IPS DF 6.9 (cell line): ENCODE data around the gene MRAP2.
"Not testable (repeated sequence)": the region's sequence is repeated elsewhere in the genome, so short reads cannot be mapped to it uniquely, and the experiment has no call there.

Experiments
- DNase-seq: peaks from one replicate; pipeline ENCODE4 v3.0.0-alpha.2; 2013; ENCODE audit warnings: low read depth, low spot score
- H3K27ac ChIP-seq: one replicate; pipeline ENCODE4 v1.5.1; 2013; ENCODE audit warnings: low read length, control low read depth
- H3K27me3 ChIP-seq: 2 replicates; pipeline ENCODE4 v1.6.1; 2013; ENCODE audit warnings: mild to moderate bottlenecking, low read length; ENCODE audit not compliant: control insufficient read depth, insufficient read depth
- H3K36me3 ChIP-seq: 2 replicates; pipeline ENCODE4 v1.6.1; 2013; ENCODE audit warnings: low read length; ENCODE audit not compliant: control insufficient read depth, insufficient read depth
- H3K4me1 ChIP-seq: 2 replicates; pipeline ENCODE4 v1.6.1; 2013; ENCODE audit warnings: low read length; ENCODE audit not compliant: control insufficient read depth, insufficient read depth
- H3K4me3 ChIP-seq: 2 replicates; pipeline ENCODE4 v1.5.1; 2013; ENCODE audit warnings: mild to moderate bottlenecking, low read length
- H3K9me3 ChIP-seq: 2 replicates; pipeline ENCODE4 v1.6.1; 2013; ENCODE audit warnings: low read length, inconsistent platforms; ENCODE audit not compliant: control insufficient read depth, insufficient read depth
- WGBS: extraction: QIAGEN DNeasy Blood & Tissue Kit; methylation state at CpG from one replicate; pipeline ENCODE4 v1.1.7; 2013; ENCODE audit warnings: mixed read lengths, missing lambda C conversion rate; ENCODE audit not compliant: insufficient read length, insufficient coverage; 5-methylcytosine and 5-hydroxymethylcytosine counted together

MRAP2 gene

DNA sequence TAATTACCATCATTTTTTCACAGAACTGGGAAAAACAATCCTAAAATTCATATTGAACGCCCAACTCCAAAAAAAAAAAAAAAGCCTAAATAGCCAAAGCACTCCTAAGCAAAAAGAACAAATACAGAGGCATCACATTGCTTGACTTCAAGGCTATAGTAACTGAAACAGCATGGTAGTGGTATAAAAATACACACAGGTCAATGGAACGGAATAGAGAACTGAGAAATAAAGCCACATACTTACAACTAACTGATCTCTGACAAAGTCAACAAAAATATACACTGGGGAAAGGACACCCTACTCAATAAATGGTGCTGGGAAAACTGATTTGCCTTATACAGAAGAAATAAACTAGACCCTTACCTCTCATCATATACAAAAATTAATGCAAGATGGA is 89.6 kb downstream of the MRAP2 start:
- no CpG with 5 or more reads among the region's 2 CpGs for WGBS
- Histone ChIP-seq H3K9me3 (no peaks in the 10 kb centered on the region), H3K4me3 (no peak overlapping the region), H3K27ac (no peak overlapping the region), H3K27me3 (no peaks in the 10 kb centered on the region), H3K36me3 (no peaks in the 10 kb centered on the region), H3K4me1 (no peaks in the 10 kb centered on the region)
- no peak for DNase-seq

DNA sequence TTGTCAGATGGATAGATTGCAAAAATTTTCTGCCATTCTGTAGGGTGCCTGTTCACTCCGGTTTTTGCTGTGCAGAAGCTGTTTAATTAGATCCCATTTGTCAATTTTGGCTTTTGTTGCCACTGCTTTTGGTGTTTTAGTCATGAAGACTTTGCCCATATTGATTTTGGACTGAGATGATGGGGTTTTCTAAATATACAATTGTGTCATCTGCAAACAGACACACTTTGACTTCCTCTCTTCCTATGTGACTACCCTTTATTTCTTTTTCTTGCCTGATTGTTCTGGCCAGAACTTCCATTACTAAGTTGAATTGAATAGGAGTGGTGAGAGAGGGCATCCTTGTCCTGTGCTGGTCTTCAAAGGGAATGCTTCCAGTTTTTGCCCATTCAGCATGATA is 96.0 kb downstream of the MRAP2 start:
- H3K27me3 ChIP-seq, DNase-seq, H3K27ac ChIP-seq, H3K9me3 ChIP-seq, H3K36me3 ChIP-seq, H3K4me3 ChIP-seq, H3K4me1 ChIP-seq: not testable (repeated sequence)
- no CpG with 5 or more reads among the region's 1 CpG for WGBS

DNA sequence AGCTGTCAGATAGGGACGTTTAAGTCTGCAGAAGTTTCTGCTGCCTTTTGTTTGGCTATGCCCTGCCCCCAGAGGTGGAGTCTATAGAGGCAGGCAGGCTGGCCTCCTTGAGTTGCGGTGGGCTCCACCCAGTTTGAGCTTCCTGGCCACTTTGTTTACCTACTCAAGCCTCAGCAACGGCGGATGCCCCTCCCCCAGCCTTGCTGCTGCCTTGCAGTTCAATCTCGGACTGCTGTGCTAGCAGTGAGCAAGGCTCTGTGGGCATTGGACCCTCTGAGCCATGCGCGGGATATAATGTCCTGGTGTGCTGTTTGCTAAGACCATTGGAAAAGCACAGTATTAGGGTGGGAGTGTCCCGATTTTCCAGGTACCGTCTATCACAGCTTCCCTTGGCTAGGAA is 99.8 kb downstream of the MRAP2 start:
- H3K36me3 ChIP-seq = not testable (repeated sequence)
- no CpG with 5 or more reads among the region's 9 CpGs for whole genome bisulfite sequencing

DNA sequence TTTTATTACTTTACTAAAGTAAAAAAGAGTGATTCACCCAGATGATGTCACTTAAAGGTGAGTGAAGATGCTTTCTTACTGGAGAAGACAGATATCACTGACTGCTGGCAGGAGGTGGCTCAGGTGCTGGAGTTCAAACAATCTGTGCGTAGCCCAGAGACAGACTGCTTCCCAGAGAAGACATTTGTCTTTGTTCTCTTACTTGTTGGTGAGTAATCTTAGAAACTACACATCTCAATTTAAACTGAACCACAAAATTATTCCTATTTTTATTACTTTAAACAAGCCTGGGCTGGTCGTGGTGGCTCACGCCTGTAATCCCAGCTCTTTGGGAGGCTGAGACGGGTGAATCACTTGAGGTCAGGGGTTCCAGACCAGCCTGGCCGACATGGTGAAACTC is 101.7 kb downstream of the MRAP2 start:
- H3K4me3 ChIP-seq = no peak overlapping the region
- no peak overlapping the region for H3K27ac ChIP-seq
- H3K27me3 ChIP-seq = no peaks in the 10 kb centered on the region
- no peaks in the 10 kb centered on the region; the same call in 1 of the 2 replicates for H3K9me3 ChIP-seq
- H3K4me1 ChIP-seq = no peaks in the 10 kb centered on the region
- H3K36me3 ChIP-seq = peaks cover 6% of the 10 kb centered on the region; the same call in 1 of the 2 replicates
- WGBS = no CpG with 5 or more reads among the region's 5 CpGs
- no peak for DNase-seq

More for the DNA sequence above, 99.8 kb downstream of the MRAP2 start:
- H3K9me3 ChIP-seq, H3K27me3 ChIP-seq, H3K27ac ChIP-seq, H3K4me3 ChIP-seq, H3K4me1 ChIP-seq, DNase-seq: not testable (repeated sequence)

DNA sequence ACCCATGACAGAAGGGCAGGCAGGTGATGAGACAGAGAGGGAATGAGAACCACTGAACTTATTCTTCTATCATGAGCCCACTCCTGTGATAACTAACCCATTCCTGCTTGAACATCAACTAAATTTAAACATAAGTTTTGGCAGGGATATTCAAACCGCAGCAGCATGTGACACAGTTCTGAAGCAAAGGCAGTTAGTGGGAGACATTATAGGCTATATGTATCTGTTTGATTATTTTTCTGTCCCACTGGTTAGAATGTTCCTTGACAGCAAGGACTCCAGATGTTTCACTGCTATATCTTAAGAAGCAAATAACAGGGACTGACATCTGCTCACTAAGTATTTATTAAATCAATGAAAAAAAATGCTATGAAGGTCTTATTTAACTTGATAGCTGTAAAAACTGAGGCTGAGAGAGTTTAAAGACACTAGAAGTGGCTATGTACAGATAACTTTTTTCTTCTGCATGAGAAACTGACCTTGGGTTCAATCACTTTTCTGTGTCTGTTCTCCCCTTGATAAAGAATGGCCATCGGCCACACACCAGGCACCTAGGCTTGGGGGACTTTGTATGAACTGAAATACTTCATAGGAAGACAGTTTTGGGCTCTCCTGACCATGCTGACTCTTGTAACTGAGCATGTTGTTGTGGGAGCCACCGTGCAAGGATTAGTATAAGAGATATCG is 102.9 kb downstream of the MRAP2 start:
- DNase-seq = no peak
- H3K27ac ChIP-seq = no peak overlapping the region
- H3K27me3 ChIP-seq = no peaks in the 10 kb centered on the region
- no peaks in the 10 kb centered on the region for H3K4me1 ChIP-seq
- H3K36me3 ChIP-seq = peaks cover 6% of the 10 kb centered on the region; the same call in 1 of the 2 replicates
- WGBS = no CpG with 5 or more reads among the region's 4 CpGs
- no peaks in the 10 kb centered on the region; the same call in 1 of the 2 replicates for H3K9me3 ChIP-seq
- no peak overlapping the region for H3K4me3 ChIP-seq

DNA sequence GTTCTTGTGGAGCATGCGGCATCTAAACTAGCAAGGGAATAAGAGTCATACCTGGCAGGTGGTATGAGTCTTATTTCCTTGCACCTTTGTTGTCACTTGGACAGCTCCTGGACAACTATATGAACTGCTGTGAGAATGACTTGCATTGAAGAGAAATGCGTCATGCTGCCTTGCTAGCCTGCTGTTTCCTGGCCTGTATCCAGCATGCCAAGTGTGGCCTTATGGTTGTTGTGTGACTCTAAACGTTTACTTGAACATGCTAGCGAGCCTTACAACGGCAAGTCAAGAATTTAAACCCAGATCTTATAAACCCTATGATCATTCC is 103.4 kb downstream of the MRAP2 start:
- H3K27me3 ChIP-seq = no peaks in the 10 kb centered on the region
- no peaks in the 10 kb centered on the region for H3K4me1 ChIP-seq
- H3K36me3 ChIP-seq = peaks cover 6% of the 10 kb centered on the region; the same call in 1 of the 2 replicates
- WGBS = no CpG with 5 or more reads among the region's 5 CpGs
- no peak overlapping the region for H3K4me3 ChIP-seq
- no peak for DNase-seq
- H3K9me3 ChIP-seq = no peaks in the 10 kb centered on the region; the same call in 1 of the 2 replicates
- H3K27ac ChIP-seq = no peak overlapping the region

DNA sequence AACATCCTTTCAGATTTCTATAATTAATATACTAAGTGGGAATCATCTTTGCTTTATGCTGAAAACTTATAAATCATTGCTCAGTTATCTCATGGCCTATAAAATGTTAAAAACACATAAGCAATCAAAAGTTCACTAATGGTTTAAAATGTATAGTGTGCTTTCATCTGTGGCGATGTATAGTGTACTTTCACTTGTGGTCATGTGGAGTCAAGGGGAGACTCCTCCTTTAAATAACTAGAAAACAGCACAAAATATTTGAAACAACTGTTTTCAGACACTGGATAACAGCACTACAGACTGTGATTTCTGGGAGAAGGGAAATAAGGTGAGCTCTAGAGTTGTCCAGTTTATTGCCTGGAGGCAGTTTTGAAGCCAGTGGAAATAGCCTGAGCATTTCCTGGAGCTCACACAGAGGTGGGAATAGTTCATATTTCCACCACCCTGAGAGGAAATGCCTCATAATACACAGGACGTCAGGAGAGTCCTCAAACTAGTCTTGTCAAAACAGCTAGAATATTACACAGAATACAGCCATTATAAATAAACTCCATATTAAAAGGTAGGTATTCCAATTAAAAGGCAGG is 104.5 kb downstream of the MRAP2 start:
- DNase-seq = no peak
- Histone ChIP-seq H3K4me3 (no peak overlapping the region), H3K36me3 (peaks cover 6% of the 10 kb centered on the region; the same call in 1 of the 2 replicates), H3K27me3 (no peaks in the 10 kb centered on the region), H3K27ac (no peak overlapping the region), H3K4me1 (no peaks in the 10 kb centered on the region), H3K9me3 (no peaks in the 10 kb centered on the region; the same call in 1 of the 2 replicates)
- no CpG with 5 or more reads among the region's 2 CpGs for WGBS

DNA sequence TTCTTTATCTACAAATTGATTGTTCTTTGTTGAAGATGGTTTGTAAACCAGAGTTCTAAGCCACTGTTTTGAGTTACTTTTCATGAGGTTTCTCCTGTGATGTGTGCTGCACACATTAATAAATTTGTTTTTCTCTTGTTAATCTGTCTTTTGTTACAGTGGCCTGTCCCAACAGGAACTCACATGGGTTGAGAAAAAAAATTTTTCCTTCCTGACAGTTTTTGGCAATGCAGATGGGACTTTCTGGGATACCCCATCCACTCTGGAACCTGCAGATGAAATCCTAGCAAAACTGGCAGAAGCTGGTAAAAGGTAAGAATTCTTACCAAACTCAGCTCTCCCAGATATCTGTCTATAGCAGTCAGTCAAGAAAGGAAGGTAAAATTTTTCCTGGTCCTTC is 105.7 kb downstream of the MRAP2 start:
- Histone ChIP-seq H3K27me3 (no peaks in the 10 kb centered on the region), H3K4me1 (no peaks in the 10 kb centered on the region), H3K36me3 (no peaks in the 10 kb centered on the region), H3K9me3 (no peaks in the 10 kb centered on the region), H3K27ac (no peak overlapping the region), H3K4me3 (no peak overlapping the region)
- DNase-seq = no peak
